H1 (cell line): Measurements from ENCODE around the gene PCDH9. TPM values are rescaled to one million over a fixed set of nuclear protein-coding genes. Genes with fewer than 3 reads are reported as not detected.

Source experiments
- CTCF ChIA-PET: fragments of 300-600 bp; sonication (Branson Sonifier 250); formaldehyde crosslinking; loops from one replicate; lab custom pipeline; 2021; ENCODE audit not compliant: partially characterized antibody; lab: Charles Lee
- POLR2A ChIA-PET: fragments of 300-600 bp; sonication (Branson Sonifier 250); formaldehyde crosslinking; loops from one replicate; lab custom pipeline; 2021; ENCODE audit warnings: inconsistent platforms; ENCODE audit not compliant: partially characterized antibody; lab: Charles Lee
- DNase-seq, 2 experiments: peaks; one replicate each; pipeline versions ENCODE4 v3.0.0 to v3.0.0-alpha.2; 2010 to 2022; ENCODE audit warnings: low spot score in 2 of 2, low read depth in 1 of 2, mixed read lengths in 1 of 2
- FAIRE-seq: peaks from 2 replicates; lab custom pipeline; 2011; peaks lifted over from hg19 to GRCh38; lab: Jason Lieb, UNC
- H2AFZ ChIP-seq: 2 replicates; pipeline ENCODE4 v1.8.1; 2012; ENCODE audit warnings: low read length, inconsistent platforms
- H2AK5ac ChIP-seq: 2 replicates; pipeline ENCODE4 v1.6.1; 2013; ENCODE audit warnings: low read depth, low read length
- H2BK120ac ChIP-seq: replicated peaks from 2 replicates; pipeline ENCODE3; 2013; ENCODE audit warnings: low read depth, low read length, inconsistent platforms
- H2BK12ac ChIP-seq: 2 replicates; pipeline ENCODE4 v1.6.1; 2013; ENCODE audit warnings: low read depth, low read length
- H2BK15ac ChIP-seq: 2 replicates; pipeline ENCODE4 v1.6.1; 2013; ENCODE audit warnings: low read length
- H2BK20ac ChIP-seq: 2 replicates; pipeline ENCODE4 v1.6.1; 2013; ENCODE audit warnings: low read length
- H2BK5ac ChIP-seq: 2 replicates; pipeline ENCODE4 v1.6.1; 2013; ENCODE audit warnings: low read depth, low read length
- H3K14ac ChIP-seq: 2 replicates; pipeline ENCODE4 v1.6.1; 2013; ENCODE audit warnings: inconsistent platforms; ENCODE audit not compliant: insufficient read length
- H3K18ac ChIP-seq: 2 replicates; pipeline ENCODE4 v1.6.1; 2013; ENCODE audit warnings: low read length; ENCODE audit errors: extremely low read depth
- H3K23ac ChIP-seq: 2 replicates; pipeline ENCODE4 v1.6.1; 2013; ENCODE audit warnings: inconsistent platforms; ENCODE audit not compliant: insufficient read length
- H3K23me2 ChIP-seq: 2 replicates; pipeline ENCODE4 v1.6.1; 2013; ENCODE audit warnings: low read depth, low read length
- H3K27ac ChIP-seq: 2 replicates; pipeline ENCODE4 v1.6.1; 2011; ENCODE audit warnings: low read depth, low read length, inconsistent platforms
- H3K27me3 ChIP-seq, 4 experiments: replicated peaks in 1 of 4; 1 replicate in 1 of 4; 2 replicates in 3 of 4; pipeline versions ENCODE4 v1.6.1 to v1.8.1; 2011 to 2013; ENCODE audit warnings: low read length in 3 of 4, mild to moderate bottlenecking in 3 of 4, inconsistent platforms in 2 of 4, mixed read lengths in 2 of 4, moderate library complexity in 1 of 4; ENCODE audit not compliant: control insufficient read depth in 3 of 4, insufficient read depth in 3 of 4; ENCODE audit errors: extremely low read depth in 1 of 4
- H3K36me3 ChIP-seq, 4 experiments: 2 replicates each; pipeline versions ENCODE4 v1.6.1 to v1.8.1; 2011 to 2013; ENCODE audit warnings: mild to moderate bottlenecking in 4 of 4, low read length in 3 of 4, moderate library complexity in 2 of 4, control low read depth in 1 of 4, inconsistent platforms in 1 of 4; ENCODE audit not compliant: insufficient read depth in 4 of 4, control insufficient read depth in 2 of 4
- H3K4ac ChIP-seq: replicated peaks from 2 replicates; pipeline ENCODE3; 2013; ENCODE audit warnings: low read length, low read depth, mixed read lengths, inconsistent platforms; ENCODE audit not compliant: insufficient read length
- H3K4me1 ChIP-seq, 4 experiments: replicated peaks in 1 of 4; 1 replicate in 1 of 4; 2 replicates in 3 of 4; pipeline versions ENCODE4 v1.6.1 to v1.8.1; 2011 to 2013; ENCODE audit warnings: low read length in 3 of 4, inconsistent platforms in 2 of 4, mixed read lengths in 1 of 4; ENCODE audit not compliant: insufficient read depth in 4 of 4, control insufficient read depth in 3 of 4
- H3K4me2 ChIP-seq, 2 experiments: 2 replicates each; pipeline versions ENCODE4 v1.6.1 to v1.8.1; 2011 to 2013; ENCODE audit warnings: low read depth in 2 of 2, low read length in 2 of 2, control low read depth in 1 of 2, inconsistent platforms in 1 of 2, mild to moderate bottlenecking in 1 of 2; ENCODE audit not compliant: insufficient read depth in 1 of 2
- H3K4me3 ChIP-seq, 4 experiments: fragments of 200-600, 300-600 bp in 1 of 4; sonication (generic), shearing (Covaris generic), sonication (Bioruptor Twin) in 1 of 4; 2 replicates each; pipeline versions ENCODE4 v1.5.1 to v1.8.1; 2011 to 2016; ENCODE audit warnings: low read length in 4 of 4, low read depth in 3 of 4, control low read depth in 2 of 4, inconsistent platforms in 2 of 4, mild to moderate bottlenecking in 2 of 4, mixed read lengths in 1 of 4, moderate library complexity in 1 of 4; ENCODE audit not compliant: insufficient read depth in 2 of 4; ENCODE audit errors: extremely low read depth in 1 of 4
- H3K56ac ChIP-seq: replicated peaks from 2 replicates; pipeline ENCODE3; 2013; ENCODE audit warnings: low read depth, mild to moderate bottlenecking, mixed read lengths, low read length, inconsistent platforms; ENCODE audit not compliant: insufficient read length
- H3K79me1 ChIP-seq: 2 replicates; pipeline ENCODE4 v1.6.1; 2013; ENCODE audit warnings: low read depth, low read length, control low read depth
- H3K79me2 ChIP-seq, 2 experiments: 2 replicates each; pipeline versions ENCODE4 v1.6.1 to v1.8.1; 2012 to 2013; ENCODE audit warnings: low read length in 2 of 2, mild to moderate bottlenecking in 2 of 2, inconsistent platforms in 1 of 2; ENCODE audit not compliant: insufficient read depth in 2 of 2, control insufficient read depth in 1 of 2
- H3K9ac ChIP-seq, 4 experiments: replicated peaks in 1 of 4; 1 replicate in 1 of 4; 2 replicates in 3 of 4; pipeline versions ENCODE4 v1.6.1 to v1.8.1; 2011 to 2013; ENCODE audit warnings: low read depth in 3 of 4, low read length in 3 of 4, control low read depth in 2 of 4, mild to moderate bottlenecking in 2 of 4, moderate library complexity in 2 of 4, inconsistent platforms in 1 of 4; ENCODE audit errors: extremely low read depth in 1 of 4
- H3K9me3 ChIP-seq, 2 experiments: 2 replicates each; pipeline versions ENCODE4 v1.6.1 to v1.8.1; 2012 to 2013; ENCODE audit warnings: mild to moderate bottlenecking in 2 of 2, moderate library complexity in 2 of 2, control low read depth in 1 of 2, inconsistent platforms in 1 of 2, low read depth in 1 of 2, low read length in 1 of 2, mixed read lengths in 1 of 2; ENCODE audit not compliant: insufficient read depth in 2 of 2
- H4K20me1 ChIP-seq, 2 experiments: replicated peaks in 1 of 2; 2 replicates each; pipeline versions ENCODE3 to v1.8.1; 2011 to 2013; ENCODE audit warnings: inconsistent platforms in 2 of 2, low read length in 2 of 2, mild to moderate bottlenecking in 1 of 2; ENCODE audit not compliant: insufficient read depth in 2 of 2, control insufficient read depth in 1 of 2
- H4K5ac ChIP-seq: 2 replicates; pipeline ENCODE4 v1.6.1; 2013; ENCODE audit warnings: low read length, low read depth, mixed read lengths, inconsistent platforms; ENCODE audit not compliant: insufficient read length
- H4K8ac ChIP-seq: 2 replicates; pipeline ENCODE4 v1.8.0; 2013; ENCODE audit warnings: mild to moderate bottlenecking, moderate library complexity, low read length, inconsistent platforms; ENCODE audit not compliant: insufficient read depth; ENCODE audit errors: extremely low read depth
- H4K91ac ChIP-seq: replicated peaks from 2 replicates; pipeline ENCODE3; 2013; ENCODE audit warnings: low read length, mixed read lengths, inconsistent platforms; ENCODE audit not compliant: insufficient read length
- KDM1A ChIP-seq: fragments of 200-600, 300-600 bp; sonication (generic); IDR thresholded peaks from 2 replicates; pipeline ENCODE4 v1.7.1; 2016; ENCODE audit warnings: mild to moderate bottlenecking, low read length, borderline replicate concordance
- SP4 ChIP-seq: IDR thresholded peaks from 2 replicates; pipeline ENCODE4 v1.6.1; 2012; ENCODE audit warnings: low read length, inconsistent platforms
- WGBS, 2 experiments: shearing (Covaris generic) in 1 of 2; methylation state at CpG; one replicate each; pipeline versions ENCODE4 v1.1.6 to v1.1.7; 2013 to 2015; ENCODE audit warnings: low lambda C conversion rate in 2 of 2, mixed read lengths in 2 of 2, inconsistent platforms in 1 of 2, low coverage in 1 of 2, missing lambda C conversion rate in 1 of 2; ENCODE audit not compliant: insufficient replicate concordance in 2 of 2, insufficient coverage in 1 of 2, insufficient read length in 1 of 2; ENCODE audit errors: extremely low coverage in 1 of 2, missing lambda C conversion rate in 1 of 2; 5-methylcytosine and 5-hydroxymethylcytosine counted together
- polyA plus RNA-seq, 7 experiments: library from polyadenylated mRNA; depleted of rRNA in 3 of 7; stranded (reverse) in 5 of 7; unstranded in 2 of 7; fragments of >200 nt in 5 of 7; fragments of 200-250 nt in 2 of 7; gene quantifications; 1 replicate in 5 of 7; 2 replicates in 1 of 7; 4 replicates in 1 of 7; pipeline versions ENCODE4 v1.2.1 to v1.2.3, GENCODE V29; 2011 to 2013; ENCODE audit warnings: missing spikeins in 2 of 7, mixed read lengths in 2 of 7
- total RNA-seq: library from RNA; stranded (reverse); fragmentation: NEBNext Ultra II Directional; extraction: Animal tissue kit (Norgen Biotek cat#: 25700); gene quantifications from 2 replicates; pipeline ENCODE4 v1.2.1, GENCODE V29; 2021

The PCDH9 gene
- total and polyA plus RNA-seq, 2 of the 8 experiments (the other 6 are each of a cell fraction or from before 2014, with no cell fraction given): 0.12 to 0.60 TPM

DNA sequence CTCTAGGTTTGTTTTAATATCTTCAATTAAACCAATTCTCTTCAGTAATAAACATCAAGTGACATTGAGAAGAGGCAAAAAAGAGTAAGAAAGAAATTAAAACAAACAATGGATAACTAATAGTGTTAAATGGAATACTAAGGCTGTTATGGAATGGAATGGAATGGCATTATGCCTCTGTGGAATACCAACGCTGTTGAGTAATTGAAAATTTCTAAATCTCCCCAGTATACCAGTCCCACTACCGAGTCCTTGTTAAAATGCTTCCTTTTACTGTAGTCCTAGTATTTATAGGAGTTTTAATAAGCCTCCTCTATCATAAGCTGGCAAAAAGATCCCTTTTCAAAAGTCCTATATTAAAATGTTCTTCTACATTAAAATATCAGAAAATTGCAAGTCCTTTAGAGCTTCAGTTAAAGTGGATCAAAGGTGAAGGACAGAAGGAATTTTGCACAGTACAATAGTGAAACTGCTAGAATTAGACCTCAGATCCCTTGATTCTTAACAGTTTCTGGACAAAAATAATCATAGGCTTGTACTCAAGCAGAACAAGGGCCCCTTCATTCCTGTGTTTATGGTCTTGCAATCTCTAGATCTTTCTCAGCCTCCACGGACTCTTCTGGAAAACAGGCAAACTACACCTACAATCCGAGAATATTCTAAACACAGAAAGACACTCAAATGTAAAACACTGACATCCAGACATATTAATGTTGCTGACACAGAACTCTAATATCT, 128.2 kb downstream of the PCDH9 start:
- Histone ChIP-seq H2BK120ac (no peak overlapping the region), H3K27ac (no peak overlapping the region), H3K23ac (no peak overlapping the region), H3K36me3 (no peaks in the 10 kb centered on the region), H2BK12ac (no peak overlapping the region), H3K9ac (no peak overlapping the region), H3K27me3 (no peaks in the 10 kb centered on the region), H4K20me1 (no peaks in the 10 kb centered on the region), H4K8ac (no peak overlapping the region), H2AFZ (no peak overlapping the region), H3K9me3 (no peaks in the 10 kb centered on the region; a peak in 1 of 4 replicates), H3K56ac (no peak overlapping the region), H3K4me3 (no peak overlapping the region), H3K14ac (no peak overlapping the region), H3K23me2 (no peaks in the 10 kb centered on the region), H3K4me1 (no peaks in the 10 kb centered on the region), H3K18ac (no peak overlapping the region), H2AK5ac (no peak overlapping the region), H3K4me2 (no peak overlapping the region), H3K79me2 (no peaks in the 10 kb centered on the region), H4K5ac (no peak overlapping the region), H4K91ac (no peak overlapping the region), H2BK20ac (no peak overlapping the region), H3K4ac (no peak overlapping the region), H2BK15ac (no peak overlapping the region), H3K79me1 (no peaks in the 10 kb centered on the region), H2BK5ac (no peak overlapping the region)
- DNase-seq (no peak), FAIRE-seq (no peak)
- ChIA-PET CTCF (no interaction called here), POLR2A (no interaction called here)
- 96% methylated on average over 4 of the region's 4 CpGs; no CpG with 5 or more reads in 1 of the 2 experiments for WGBS, 2 experiments
- TF ChIP-seq SP4 (no peak), KDM1A (no peak)
